HepG2 (cell line): ENCODE measurements around the gene ZBTB45. TPM values are rescaled to one million over a fixed set of nuclear protein-coding genes. Genes with fewer than 3 reads are reported as not detected.

ENCODE experiments used
- ADNP ChIP-seq: sonication (generic); formaldehyde crosslinking; IDR thresholded peaks from 2 replicates; pipeline ENCODE4 v1.4.0; 2020; ENCODE audit warnings: missing genetic modification reagents
- BATF2 ChIP-seq: sonication (generic); formaldehyde crosslinking; IDR thresholded peaks from 2 replicates; pipeline ENCODE4 v1.8.0; 2022; ENCODE audit warnings: mild to moderate bottlenecking, missing genetic modification reagents, moderate library complexity
- EEA1 ChIP-seq: sonication (generic); formaldehyde crosslinking; IDR thresholded peaks from 2 replicates; pipeline ENCODE4 v1.5.1; 2020; ENCODE audit warnings: mild to moderate bottlenecking, missing genetic modification reagents, borderline replicate concordance
- GLMP ChIP-seq: sonication (generic); formaldehyde crosslinking; IDR thresholded peaks from 2 replicates; pipeline ENCODE4 v1.9.0; 2021; ENCODE audit warnings: missing genetic modification reagents, mild to moderate bottlenecking, borderline replicate concordance
- GZF1 ChIP-seq: sonication (generic); formaldehyde crosslinking; IDR thresholded peaks from 2 replicates; pipeline ENCODE4 v1.5.1; 2020; ENCODE audit warnings: mild to moderate bottlenecking, missing genetic modification reagents
- IRF9 ChIP-seq: sonication (generic); formaldehyde crosslinking; IDR thresholded peaks from 2 replicates; pipeline ENCODE4 v1.8.0; 2022; ENCODE audit warnings: missing genetic modification reagents, mild to moderate bottlenecking, borderline replicate concordance
- NR2F6 ChIP-seq, 2 experiments: IDR thresholded peaks; 2 replicates each; pipeline ENCODE4 v1.6.1; 2016; ENCODE audit warnings: antibody characterized with exemption in 1 of 2, mild to moderate bottlenecking in 1 of 2
- RELA ChIP-seq: sonication (generic); formaldehyde crosslinking; IDR thresholded peaks from 2 replicates; pipeline ENCODE4 v1.4.0; 2020; ENCODE audit warnings: missing genetic modification reagents
- REXO4 ChIP-seq: sonication (generic); formaldehyde crosslinking; IDR thresholded peaks from 2 replicates; pipeline ENCODE4 v1.8.0; 2022; ENCODE audit warnings: missing genetic modification reagents, mild to moderate bottlenecking, borderline replicate concordance
- RFX1 ChIP-seq: fragments of 450-650 bp; IDR thresholded peaks from 2 replicates; pipeline ENCODE4 v1.6.1; 2017
- RFXANK ChIP-seq: IDR thresholded peaks from 2 replicates; pipeline ENCODE4 v1.6.1; 2016
- SNAPC2 ChIP-seq: sonication (generic); formaldehyde crosslinking; IDR thresholded peaks from 2 replicates; pipeline ENCODE4 v1.8.1; 2022; ENCODE audit warnings: mild to moderate bottlenecking, missing genetic modification reagents
- TRIM22 ChIP-seq: fragments of 450-650 bp; IDR thresholded peaks from 2 replicates; pipeline ENCODE4 v1.6.1; 2017
- ZBTB26 ChIP-seq: IDR thresholded peaks from 2 replicates; pipeline ENCODE4 v1.6.1; 2016; ENCODE audit warnings: missing compliant biosample characterization, missing genetic modification reagents, borderline replicate concordance
- ZBTB37 ChIP-seq: sonication (generic); formaldehyde crosslinking; IDR thresholded peaks from 2 replicates; pipeline ENCODE4 v1.4.0; 2020; ENCODE audit warnings: mild to moderate bottlenecking, missing genetic modification reagents
- ZNF343 ChIP-seq: sonication (generic); formaldehyde crosslinking; IDR thresholded peaks from 2 replicates; pipeline ENCODE4 v1.4.0; 2020; ENCODE audit warnings: mild to moderate bottlenecking, missing genetic modification reagents
- ZNF496 ChIP-seq: sonication (generic); formaldehyde crosslinking; IDR thresholded peaks from 2 replicates; pipeline ENCODE4 v1.8.1; 2023; ENCODE audit warnings: mild to moderate bottlenecking, moderate library complexity, missing genetic modification reagents; ENCODE audit not compliant: insufficient replicate concordance
- ZNF615 ChIP-seq: sonication (generic); formaldehyde crosslinking; IDR thresholded peaks from 2 replicates; pipeline ENCODE4 v1.5.0; 2020; ENCODE audit warnings: mild to moderate bottlenecking, missing genetic modification reagents, borderline replicate concordance
- ZNF7 ChIP-seq: IDR thresholded peaks from 2 replicates; pipeline ENCODE4 v1.6.1; 2016; ENCODE audit warnings: missing biosample characterization, missing genetic modification reagents
- ZNF784 ChIP-seq: sonication (generic); formaldehyde crosslinking; IDR thresholded peaks from 2 replicates; pipeline ENCODE4 v1.5.1; 2020; ENCODE audit warnings: missing genetic modification reagents, mild to moderate bottlenecking, borderline replicate concordance
- polyA plus RNA-seq, 8 experiments: library from polyadenylated mRNA; depleted of rRNA in 3 of 8; stranded (reverse) in 7 of 8; unstranded in 1 of 8; fragments of >200 nt; fragmentation: Illumina TruSeq in 4 of 8; extraction: Trizol in 4 of 8; gene quantifications; 2 replicates each; pipeline versions ENCODE4 v1.2.1 to v1.2.3, GENCODE V29; 2011 to 2016; ENCODE audit warnings: low read depth in 4 of 8, missing spikeins in 1 of 8, mixed read lengths in 1 of 8; ENCODE audit not compliant: insufficient read depth in 1 of 8
- total RNA-seq, 5 experiments: library from RNA; depleted of rRNA; stranded (reverse); fragments of >200 nt; fragmentation: Illumina TruSeq; extraction: Trizol; gene quantifications; 2 replicates each; pipeline ENCODE4 v1.2.3, GENCODE V29; 2016; ENCODE audit warnings: low read depth in 1 of 5

The ZBTB45 gene
- total and polyA plus RNA-seq, 2 of the 13 experiments (the other 11 are each of a cell fraction or from before 2014, with no cell fraction given): 3.0 to 3.7 TPM

GRCh38 chr19:58511353-58512208 is 8.0 kb downstream of the ZBTB45 start, which contains the start of gene SLC27A5 (continued):
- TF ChIP-seq ZNF615: no peak
- TF ChIP-seq REXO4: no peak
- TF ChIP-seq GLMP (CRISPR knock-in tag): no peak
- TF ChIP-seq SNAPC2 (CRISPR knock-in tag): no peak
- TF ChIP-seq RELA (CRISPR knock-in tag): no peak
- no peak for TF ChIP-seq BATF2 (CRISPR knock-in tag)
- no peak for TF ChIP-seq ADNP (CRISPR knock-in tag)
- TF ChIP-seq ZNF496 (CRISPR knock-in tag): no peak
- no peak for TF ChIP-seq RFXANK
- TF ChIP-seq ZBTB26 (CRISPR knock-in tag): no peak
- no peak for TF ChIP-seq ZNF7 (CRISPR knock-in tag)
- TF ChIP-seq ZBTB37: no peak; the same call in 1 of the 2 replicates
- TF ChIP-seq ZNF784: peak; percentile 79
- no peak for TF ChIP-seq TRIM22
- TF ChIP-seq EEA1: peak; percentile 80; the same call in 1 of the 2 replicates
- no peak for TF ChIP-seq GZF1 (CRISPR knock-in tag)
- TF ChIP-seq RFX1: no peak
- no peak; the same call in 1 of the 2 replicates for TF ChIP-seq IRF9 (CRISPR knock-in tag)
- TF ChIP-seq ZNF343 (CRISPR knock-in tag): 0 out of 2 replicates have a peak, but pooled peaks have one; percentile 80
- TF ChIP-seq NR2F6 (IDR thresholded peaks at IDR 0.05): peak; percentile 72; the same call in 1 of the 2 replicates
- TF ChIP-seq NR2F6 (CRISPR knock-in tag; IDR thresholded peaks at IDR 0.05): peak; percentile 86
